H1 (cell line): Measurements from ENCODE around the gene RNASET2. TPM values are rescaled to one million over a fixed set of nuclear protein-coding genes. Genes with fewer than 3 reads are reported as not detected.

Source experiments
- EP300 ChIP-seq, 2 experiments: IDR thresholded peaks; 1 replicate in 1 of 2; 2 replicates in 1 of 2; pipeline ENCODE4 v1.6.1; 2011 to 2012; ENCODE audit warnings: low read depth in 2 of 2, low read length in 2 of 2, mild to moderate bottlenecking in 2 of 2, borderline replicate concordance in 1 of 2, inconsistent platforms in 1 of 2, moderate library complexity in 1 of 2
- SP1 ChIP-seq: IDR thresholded peaks from 2 replicates; pipeline ENCODE4 v1.6.1; 2011; ENCODE audit warnings: low read depth, low read length
- SUZ12 ChIP-seq: fragments of 200-600 bp; sonication (generic); IDR thresholded peaks from 2 replicates; pipeline ENCODE4 v1.6.1; 2012; ENCODE audit warnings: mild to moderate bottlenecking, inconsistent platforms, low read length, moderate library complexity, mixed read lengths
- polyA plus RNA-seq, 7 experiments: library from polyadenylated mRNA; depleted of rRNA in 3 of 7; stranded (reverse) in 5 of 7; unstranded in 2 of 7; fragments of >200 nt in 5 of 7; fragments of 200-250 nt in 2 of 7; gene quantifications; 1 replicate in 5 of 7; 2 replicates in 1 of 7; 4 replicates in 1 of 7; pipeline versions ENCODE4 v1.2.1 to v1.2.3, GENCODE V29; 2011 to 2013; ENCODE audit warnings: missing spikeins in 2 of 7, mixed read lengths in 2 of 7
- total RNA-seq: library from RNA; stranded (reverse); fragmentation: NEBNext Ultra II Directional; extraction: Animal tissue kit (Norgen Biotek cat#: 25700); gene quantifications from 2 replicates; pipeline ENCODE4 v1.2.1, GENCODE V29; 2021

Gene RNASET2
- total and polyA plus RNA-seq, 2 of the 8 experiments (the other 6 are each of a cell fraction or from before 2014, with no cell fraction given), result 15.7 to 22.9 TPM

- TF ChIP-seq EP300 (IDR thresholded peaks at IDR 0.05; ENCODE audit: borderline replicate concordance in 1 of 2, low read depth in 2 of 2, low read length in 2 of 2) (no peak), SP1 (no peak), SUZ12 (no peak)
These were observed 31.6 kb upstream of the RNASET2 start (continued) for GRCh38 chr6:166987930-166988329.
